GM20000 (cell line): Measurements from ENCODE around the gene NCS1.

Experiments
- DNase-seq: peaks from one replicate; pipeline ENCODE4 v3.0.0; 2012; ENCODE audit warnings: low spot score
- TF ChIP-seq, protein P1 (sequence below): IDR thresholded peaks from 2 replicates; pipeline ENCODE4 v1.5.1; 2012; ENCODE audit warnings: mild to moderate bottlenecking, control low read depth; ENCODE audit errors: extremely low read depth, missing control alignments

Gene NCS1

DNA sequence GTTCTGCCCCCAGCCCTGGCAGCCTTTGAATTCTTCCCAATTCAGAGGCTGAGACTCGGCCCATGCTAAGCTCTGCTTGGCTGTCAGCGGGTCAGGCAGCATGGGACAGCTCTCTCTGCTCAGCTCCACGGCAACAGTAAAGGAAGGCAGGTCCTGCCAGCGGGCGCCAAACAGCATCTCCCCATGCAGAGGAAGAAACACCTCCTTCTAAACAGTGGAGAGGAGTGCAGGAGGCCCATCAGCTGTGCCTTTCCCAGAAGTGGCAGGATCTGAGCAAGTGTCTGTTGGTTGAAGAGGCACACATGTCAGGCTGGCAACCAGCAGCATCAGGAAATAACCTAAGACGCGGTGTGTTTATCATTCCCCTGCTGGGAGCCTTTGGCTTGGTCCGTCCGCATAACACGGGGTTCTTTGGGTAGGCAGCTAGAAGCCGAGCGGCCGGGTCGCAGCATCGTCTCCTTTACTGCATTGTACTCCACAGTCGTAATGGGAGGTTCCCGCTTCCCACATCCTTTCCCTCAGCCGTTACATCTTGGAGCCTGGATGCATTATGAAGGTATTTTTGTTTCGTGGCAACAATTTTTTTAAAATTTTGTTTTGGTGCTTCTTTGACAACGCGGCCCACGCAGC, 42.7 kb upstream of the NCS1 start:
- DNase-seq: no peak
- TF ChIP-seq, protein P1, sequence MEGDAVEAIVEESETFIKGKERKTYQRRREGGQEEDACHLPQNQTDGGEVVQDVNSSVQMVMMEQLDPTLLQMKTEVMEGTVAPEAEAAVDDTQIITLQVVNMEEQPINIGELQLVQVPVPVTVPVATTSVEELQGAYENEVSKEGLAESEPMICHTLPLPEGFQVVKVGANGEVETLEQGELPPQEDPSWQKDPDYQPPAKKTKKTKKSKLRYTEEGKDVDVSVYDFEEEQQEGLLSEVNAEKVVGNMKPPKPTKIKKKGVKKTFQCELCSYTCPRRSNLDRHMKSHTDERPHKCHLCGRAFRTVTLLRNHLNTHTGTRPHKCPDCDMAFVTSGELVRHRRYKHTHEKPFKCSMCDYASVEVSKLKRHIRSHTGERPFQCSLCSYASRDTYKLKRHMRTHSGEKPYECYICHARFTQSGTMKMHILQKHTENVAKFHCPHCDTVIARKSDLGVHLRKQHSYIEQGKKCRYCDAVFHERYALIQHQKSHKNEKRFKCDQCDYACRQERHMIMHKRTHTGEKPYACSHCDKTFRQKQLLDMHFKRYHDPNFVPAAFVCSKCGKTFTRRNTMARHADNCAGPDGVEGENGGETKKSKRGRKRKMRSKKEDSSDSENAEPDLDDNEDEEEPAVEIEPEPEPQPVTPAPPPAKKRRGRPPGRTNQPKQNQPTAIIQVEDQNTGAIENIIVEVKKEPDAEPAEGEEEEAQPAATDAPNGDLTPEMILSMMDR: no peak

DNA sequence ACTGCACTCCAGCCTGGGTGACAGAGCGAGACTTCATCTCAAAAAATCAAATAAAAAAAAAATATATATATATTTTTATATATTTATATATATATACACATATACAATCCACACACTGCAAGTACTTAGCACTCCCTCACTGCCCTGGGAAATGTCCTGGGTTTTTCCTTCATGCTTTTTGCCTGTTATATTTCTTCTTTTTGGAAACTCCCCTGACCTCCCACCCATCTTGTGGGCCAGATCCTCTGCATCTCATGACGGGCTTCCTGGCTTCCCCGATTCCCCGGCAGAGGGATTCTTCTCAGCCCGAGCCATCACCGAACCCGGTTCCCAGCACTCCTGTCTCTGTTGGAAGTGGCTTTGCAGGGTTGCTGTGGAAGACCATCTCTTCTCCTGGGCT, 39.5 kb upstream of the NCS1 start:
- no peak for DNase-seq
- TF ChIP-seq, protein P1: no peak

DNA sequence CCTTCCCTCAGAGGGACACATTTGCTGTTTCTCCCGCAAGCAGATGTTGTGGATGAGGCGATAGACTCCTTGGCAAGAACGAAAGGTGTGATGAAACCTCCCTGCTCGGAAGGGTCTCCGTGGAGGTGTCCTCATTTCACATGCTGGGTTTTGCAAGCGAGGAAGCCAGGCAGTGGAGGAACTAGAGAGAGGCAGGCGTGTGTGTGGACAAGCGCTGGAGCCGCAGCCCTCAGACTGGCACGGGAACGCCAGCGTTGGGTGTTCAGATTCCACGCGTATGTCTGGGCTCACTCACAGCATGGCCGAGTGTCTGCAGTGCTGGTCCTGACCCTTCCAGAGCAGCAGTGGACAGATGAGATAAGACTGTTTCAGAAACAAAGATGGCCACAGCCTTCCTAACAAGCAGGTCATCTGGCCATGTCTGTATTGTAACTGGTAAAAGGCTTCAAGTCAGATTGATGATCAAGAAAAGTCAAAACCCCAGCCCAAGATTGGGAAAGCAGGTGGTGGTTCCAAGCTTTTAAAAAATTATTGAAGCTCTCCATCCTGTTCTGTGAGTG, 35.0 kb upstream of the NCS1 start:
- TF ChIP-seq, protein P1: no peak
- no peak for DNase-seq

DNA sequence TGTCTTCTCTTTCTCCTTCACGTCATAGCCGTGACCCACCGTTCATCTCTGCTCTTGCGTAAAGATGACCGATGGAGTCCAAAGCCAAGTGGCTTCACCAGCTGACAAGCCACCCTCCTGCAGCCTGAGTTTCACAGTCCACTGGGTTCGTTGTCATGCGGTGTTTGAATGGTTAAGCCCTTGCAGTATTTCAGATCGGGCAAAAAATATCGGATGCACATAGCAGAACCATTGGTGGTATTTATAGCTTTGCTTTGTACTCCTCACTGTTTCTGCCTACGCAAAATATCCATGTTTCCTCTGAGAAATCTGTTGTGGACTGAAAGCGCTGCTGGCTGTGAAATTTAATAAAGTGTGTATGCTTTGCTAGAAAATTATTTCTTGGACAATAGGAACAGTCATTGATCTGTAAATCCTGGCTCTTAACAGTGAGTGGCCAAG, 34.5 kb upstream of the NCS1 start:
- TF ChIP-seq, protein P1: no peak
- no peak for DNase-seq

DNA sequence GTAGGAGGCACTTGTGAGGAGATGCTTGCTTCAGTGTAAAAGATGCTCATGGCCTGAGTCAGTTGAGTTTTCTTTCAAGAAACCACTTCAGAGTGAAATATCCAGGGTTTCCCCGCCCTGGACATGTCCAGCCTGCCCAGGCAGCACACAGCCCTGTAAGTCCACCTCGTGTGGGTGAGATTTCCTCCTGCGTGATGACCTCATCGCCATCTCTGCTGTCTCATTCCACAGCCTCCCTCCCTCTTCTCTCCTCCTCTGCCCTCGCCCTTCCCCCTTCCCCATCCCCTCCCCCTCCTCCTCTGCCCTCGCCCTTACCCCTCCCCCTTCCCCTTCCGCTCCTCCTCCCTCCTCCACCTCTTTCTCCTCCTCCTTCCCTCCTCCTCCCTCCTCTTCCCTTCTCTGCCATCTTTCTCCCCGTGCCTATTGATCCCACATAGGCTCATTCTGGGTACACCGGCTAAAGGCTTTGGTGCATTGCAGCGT, 34.0 kb upstream of the NCS1 start:
- TF ChIP-seq, protein P1: no peak
- no peak for DNase-seq

DNA sequence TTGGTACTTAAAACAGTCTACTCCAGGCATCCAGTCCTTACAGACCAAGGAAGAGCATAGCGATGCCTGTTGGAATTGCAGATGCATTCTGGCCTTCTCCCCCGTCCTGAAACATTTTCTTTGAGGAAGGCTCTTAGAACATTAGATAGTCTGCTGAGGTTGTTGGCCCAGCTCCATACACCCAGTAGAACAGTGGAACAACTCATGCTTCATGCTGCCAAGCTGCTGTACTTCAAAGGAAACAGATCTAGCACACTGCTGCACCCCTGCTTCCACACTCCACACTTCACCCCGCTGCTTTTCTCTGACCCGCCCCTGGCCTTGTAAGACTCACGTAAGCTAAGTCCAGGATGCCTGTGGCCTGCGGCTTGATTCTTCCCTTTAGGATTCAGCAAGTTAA, 33.4 kb upstream of the NCS1 start:
- TF ChIP-seq, protein P1: no peak
- no peak for DNase-seq

DNA sequence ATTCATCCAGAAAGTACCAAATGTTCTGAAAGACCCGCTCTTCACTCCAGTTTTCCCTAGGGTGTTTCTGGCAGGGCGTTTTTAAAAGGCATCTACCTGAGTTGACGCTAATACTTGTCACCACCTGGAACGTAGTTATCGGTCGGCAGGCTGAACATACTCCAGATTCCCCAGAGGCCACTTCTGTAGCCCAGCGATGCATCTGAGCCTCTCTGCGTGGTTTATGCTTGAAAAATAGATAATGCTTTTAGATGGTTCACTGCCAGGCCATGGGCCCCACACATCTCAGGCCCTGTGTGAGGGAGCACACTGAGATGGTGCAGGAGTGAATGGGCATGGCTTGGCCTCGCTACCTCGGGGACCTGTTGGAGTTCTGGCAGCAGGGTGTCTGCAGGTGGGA, 33.0 kb upstream of the NCS1 start:
- DNase-seq: no peak
- TF ChIP-seq, protein P1: no peak
